Stomach (tissue), 9 donors: ENCODE data around the gene CD28. TPM values are rescaled to one million over a fixed set of nuclear protein-coding genes. Genes with fewer than 3 reads are reported as not detected.

ENCODE experiments used
- DNase-seq, 2 donors: peaks; one replicate each; pipeline versions ENCODE4 v3.0.0 to v3.0.0-alpha.2; 2013 to 2019
- H3K27ac ChIP-seq, 5 donors: fragments of 200-600 bp in 4 of 5; sonication (generic) in 4 of 5; one replicate each; pipeline ENCODE4 v1.5.1; 2013 to 2019; ENCODE audit warnings: mild to moderate bottlenecking in 1 of 5, moderate library complexity in 1 of 5
- H3K27me3 ChIP-seq, 3 donors: fragments of 200-600 bp; sonication (generic); one replicate each; pipeline ENCODE4 v1.5.1; 2017 to 2019; ENCODE audit warnings: mixed run types in 1 of 3
- H3K36me3 ChIP-seq, 4 donors: fragments of 200-600 bp; sonication (generic); 1 replicate in 3 of 4; 2 replicates in 1 of 4; pipeline ENCODE4 v1.5.1; 2016 to 2019
- H3K4me1 ChIP-seq, 4 donors: fragments of 200-600 bp; sonication (generic); one replicate each; pipeline ENCODE4 v1.5.1; 2016 to 2019
- H3K4me3 ChIP-seq, 4 donors: fragments of 200-600 bp; sonication (generic) in 3 of 4; one replicate each; pipeline ENCODE4 v1.5.1; 2016 to 2019; ENCODE audit warnings: mild to moderate bottlenecking in 1 of 4
- H3K9me3 ChIP-seq, 4 donors: fragments of 200-600 bp; sonication (generic); one replicate each; pipeline ENCODE4 v1.5.1; 2016 to 2019
- EP300 ChIP-seq: sonication (generic); formaldehyde crosslinking; IDR thresholded peaks from one replicate; pipeline ENCODE4 v1.6.1; 2017; ENCODE audit warnings: antibody characterized with exemption
- POLR2A ChIP-seq, 4 donors: fragments of 450-650 bp; IDR thresholded peaks; one replicate each; pipeline ENCODE4 v1.6.1; 2016; ENCODE audit warnings: antibody characterized with exemption in 4 of 4, control low read depth in 2 of 4, mild to moderate bottlenecking in 1 of 4, moderate library complexity in 1 of 4
- POLR2AphosphoS5 ChIP-seq, 3 donors: sonication (generic); formaldehyde crosslinking; IDR thresholded peaks; one replicate each; pipeline ENCODE4 v1.6.1; 2016; ENCODE audit warnings: antibody characterized with exemption in 3 of 3
- WGBS, 5 donors: extraction: QIAGEN DNeasy Blood & Tissue Kit in 3 of 5; methylation state at CpG; one replicate each; pipeline versions ENCODE4 v1.1.5 to v1.1.7; 2013 to 2018; 5-methylcytosine and 5-hydroxymethylcytosine counted together
- intact Hi-C: fragments of 100-400 bp; cut with DNase I; formaldehyde crosslinking; loops from one replicate; pipeline ENCODE4 v1.15.1; 2023; ENCODE audit warnings: low total_unique reads
- polyA plus RNA-seq, 3 donors: library from polyadenylated mRNA; stranded (reverse); fragments of 200-250 nt; gene quantifications; one replicate each; pipeline ENCODE4 v1.2.3, GENCODE V29; 2013
- total RNA-seq, 5 donors: library from RNA; depleted of rRNA; stranded (reverse); fragments of >200 nt; gene quantifications; one replicate each; pipeline versions ENCODE4 v1.1.0 to v1.2.3, GENCODE V29; 2014 to 2016
- TF ChIP-seq, protein P1 (sequence below), 7 experiments: fragments of 450-650 bp in 4 of 7; fragments of 200-600 bp in 3 of 7; sonication (generic) in 3 of 7; IDR thresholded peaks; one replicate each; pipeline ENCODE4 v1.5.1; 2016 to 2019; ENCODE audit warnings: antibody characterized with exemption in 7 of 7, control low read depth in 2 of 7, mild to moderate bottlenecking in 1 of 7
- donor health status: healthy with polysubstance abuse.
- donor health status: Bipolar disorder and iron deficiency.
- donor health status: healthy.

The CD28 gene
- total and polyA plus RNA-seq, 8 donors, result 0.15 to 4.4 (median 0.27) TPM; not detected in 2

DNA sequence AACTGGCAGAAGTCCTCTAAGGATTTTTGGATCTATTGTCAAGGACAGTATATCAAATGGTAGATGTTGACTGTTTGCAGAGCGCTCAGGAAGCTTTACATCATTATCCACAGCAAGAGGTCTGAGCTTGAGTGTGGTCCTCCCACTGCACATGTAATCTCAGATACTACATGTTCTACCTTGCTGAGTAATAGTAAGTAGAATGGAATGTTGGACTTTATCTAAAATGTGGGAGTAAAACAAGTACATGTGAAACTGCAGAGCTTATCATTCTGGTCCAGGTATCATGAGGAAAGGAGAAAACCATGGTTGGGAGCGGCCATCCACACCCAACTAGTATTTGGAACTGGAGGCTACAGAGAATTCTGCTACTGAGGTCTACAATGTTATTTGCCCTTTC lies 19.3 kb upstream of the CD28 start:
- TF ChIP-seq POLR2AphosphoS5 (IDR thresholded peaks at IDR 0.05), result peak in 1 of 3 donors; percentile 23
- no peak for TF ChIP-seq EP300
- no peak for TF ChIP-seq POLR2A (IDR thresholded peaks at IDR 0.05)
- TF ChIP-seq, protein P1, sequence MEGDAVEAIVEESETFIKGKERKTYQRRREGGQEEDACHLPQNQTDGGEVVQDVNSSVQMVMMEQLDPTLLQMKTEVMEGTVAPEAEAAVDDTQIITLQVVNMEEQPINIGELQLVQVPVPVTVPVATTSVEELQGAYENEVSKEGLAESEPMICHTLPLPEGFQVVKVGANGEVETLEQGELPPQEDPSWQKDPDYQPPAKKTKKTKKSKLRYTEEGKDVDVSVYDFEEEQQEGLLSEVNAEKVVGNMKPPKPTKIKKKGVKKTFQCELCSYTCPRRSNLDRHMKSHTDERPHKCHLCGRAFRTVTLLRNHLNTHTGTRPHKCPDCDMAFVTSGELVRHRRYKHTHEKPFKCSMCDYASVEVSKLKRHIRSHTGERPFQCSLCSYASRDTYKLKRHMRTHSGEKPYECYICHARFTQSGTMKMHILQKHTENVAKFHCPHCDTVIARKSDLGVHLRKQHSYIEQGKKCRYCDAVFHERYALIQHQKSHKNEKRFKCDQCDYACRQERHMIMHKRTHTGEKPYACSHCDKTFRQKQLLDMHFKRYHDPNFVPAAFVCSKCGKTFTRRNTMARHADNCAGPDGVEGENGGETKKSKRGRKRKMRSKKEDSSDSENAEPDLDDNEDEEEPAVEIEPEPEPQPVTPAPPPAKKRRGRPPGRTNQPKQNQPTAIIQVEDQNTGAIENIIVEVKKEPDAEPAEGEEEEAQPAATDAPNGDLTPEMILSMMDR (IDR thresholded peaks at IDR 0.05), result no peak
- Histone ChIP-seq H3K27me3 (no peaks in the 10 kb centered on the region), H3K4me1 (peaks cover 6 to 54% (median 20%) of the 10 kb centered on the region in 4 donors), H3K9me3 (no peaks in the 10 kb centered on the region), H3K27ac (no peak overlapping the region), H3K36me3 (no peaks in the 10 kb centered on the region), H3K4me3 (no peak overlapping the region)
- peak in 1 of 2 donors; percentile 30 for DNase-seq
- intact Hi-C loops, result no loop called here
- WGBS, 5 donors, result 73 to 88% (median 86%) methylated on average over 2 of the region's 2 CpGs

DNA sequence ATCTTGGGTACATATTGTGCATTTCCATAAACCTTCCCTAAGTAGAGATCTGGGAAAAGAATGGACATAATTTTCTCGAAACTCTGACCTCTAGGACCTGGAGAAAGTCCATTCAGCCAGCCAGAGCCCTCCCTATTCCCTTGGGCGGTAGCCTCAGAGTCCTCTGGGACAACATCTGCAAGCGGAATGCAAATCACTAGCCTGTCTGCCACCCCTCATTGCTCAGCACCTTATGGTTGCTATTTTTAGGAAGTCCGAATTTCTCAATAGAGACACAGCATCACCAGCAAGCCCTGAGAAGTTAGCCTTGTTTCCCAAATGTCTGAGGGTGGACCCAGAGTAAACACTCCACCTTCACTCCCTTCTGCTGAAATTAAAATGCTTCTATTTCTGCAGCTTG lies 17.6 kb upstream of the CD28 start:
- Histone ChIP-seq H3K27ac (peak overlapping the region in 1 of 5 donors; percentile 11), H3K4me1 (peaks cover 3 to 45% (median 12%) of the 10 kb centered on the region in 4 donors), H3K36me3 (no peaks in the 10 kb centered on the region), H3K4me3 (no peak overlapping the region), H3K9me3 (no peaks in the 10 kb centered on the region), H3K27me3 (no peaks in the 10 kb centered on the region)
- intact Hi-C loops, result no loop called here
- TF ChIP-seq POLR2AphosphoS5 (IDR thresholded peaks at IDR 0.05) (no peak), EP300 (no peak), POLR2A (IDR thresholded peaks at IDR 0.05) (no peak)
- TF ChIP-seq, protein P1 (IDR thresholded peaks at IDR 0.05), result no peak
- no peak for DNase-seq
- WGBS, 5 donors, result 65 to 72% (median 67%) methylated on average over 4 of the region's 4 CpGs

DNA sequence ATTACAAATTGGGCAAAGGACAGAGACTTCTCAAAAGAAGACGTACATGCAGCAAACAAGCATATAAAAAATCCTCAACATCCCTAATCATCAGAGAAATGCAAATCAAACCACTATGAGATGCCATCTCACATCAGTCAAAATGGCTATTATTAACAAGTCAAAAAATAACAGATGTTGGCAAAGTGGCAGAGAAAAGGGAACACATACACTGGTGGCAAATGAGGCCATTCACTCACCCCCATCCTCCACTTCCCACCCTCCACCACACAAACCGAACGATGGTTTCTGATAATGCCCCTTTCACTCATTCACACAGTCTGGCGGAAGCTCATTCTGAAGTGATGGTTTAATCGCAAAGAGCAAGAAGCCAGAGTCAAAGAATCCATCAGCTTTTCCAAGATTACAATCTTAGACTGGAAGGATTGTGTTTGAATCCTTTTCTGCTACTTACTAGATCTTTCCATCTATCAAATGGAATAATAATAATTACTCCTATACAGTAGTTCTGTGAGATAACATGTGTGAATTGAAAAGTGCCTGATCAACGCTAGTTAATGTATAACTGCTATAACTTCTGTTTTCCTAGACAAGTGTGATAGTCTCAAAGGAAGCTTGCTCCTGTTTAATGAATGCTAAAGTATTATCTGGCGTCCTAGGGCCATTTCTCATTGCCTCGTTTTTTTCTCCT lies 16.9 kb upstream of the CD28 start:
- H3K4me1 ChIP-seq, result peaks cover 0 to 37% (median 12%) of the 10 kb centered on the region in 4 donors
- no peak overlapping the region for H3K27ac ChIP-seq
- no peak overlapping the region for H3K4me3 ChIP-seq
- H3K36me3 ChIP-seq, result no peaks in the 10 kb centered on the region
- DNase-seq, result no peak
- intact Hi-C loops, result no loop called here
- no peak for TF ChIP-seq POLR2AphosphoS5 (IDR thresholded peaks at IDR 0.05)
- TF ChIP-seq, protein P1 (IDR thresholded peaks at IDR 0.05), result no peak
- TF ChIP-seq POLR2A (IDR thresholded peaks at IDR 0.05), result no peak
- TF ChIP-seq EP300, result no peak
- H3K9me3 ChIP-seq, result no peaks in the 10 kb centered on the region
- 51 to 61% (median 58%) methylated on average over 8 of the region's 8 CpGs for WGBS, 5 donors
- H3K27me3 ChIP-seq, result no peaks in the 10 kb centered on the region

DNA sequence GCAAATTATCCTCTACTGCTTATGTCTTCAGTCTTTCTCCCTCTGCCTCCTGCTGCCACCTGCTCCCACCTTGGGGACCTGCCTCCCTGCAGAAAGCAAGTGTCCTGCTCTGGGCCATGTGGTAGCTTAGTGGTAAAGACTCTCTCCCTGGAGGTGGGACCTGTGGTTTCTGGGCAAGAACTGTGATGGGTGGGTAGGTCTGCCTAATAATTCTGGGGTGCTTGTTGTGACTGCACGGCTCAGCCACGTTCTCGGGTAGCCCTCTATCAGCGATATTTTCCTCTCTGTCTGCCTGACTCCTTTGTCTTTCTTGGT lies 16.4 kb upstream of the CD28 start:
- no peaks in the 10 kb centered on the region for H3K27me3 ChIP-seq
- no peak for TF ChIP-seq POLR2AphosphoS5 (IDR thresholded peaks at IDR 0.05)
- TF ChIP-seq POLR2A (IDR thresholded peaks at IDR 0.05), result no peak
- no peak for TF ChIP-seq EP300
- TF ChIP-seq, protein P1 (IDR thresholded peaks at IDR 0.05), result no peak
- no peaks in the 10 kb centered on the region for H3K9me3 ChIP-seq
- 84 to 97% (median 91%) methylated on average over 4 of the region's 4 CpGs for WGBS, 5 donors
- H3K4me1 ChIP-seq, result peaks cover 0 to 36% (median 12%) of the 10 kb centered on the region in 4 donors
- intact Hi-C loops, result no loop called here
- no peak for DNase-seq
- H3K4me3 ChIP-seq, result no peak overlapping the region
- no peak overlapping the region for H3K27ac ChIP-seq
- no peaks in the 10 kb centered on the region for H3K36me3 ChIP-seq
